B cell (primary cell): Measurements from ENCODE around the gene KREMEN2. TPM values are rescaled to one million over a fixed set of nuclear protein-coding genes. Genes with fewer than 3 reads are reported as not detected.

Experiments used
- ATAC-seq: fragments of 200-7000 bp; cut with Tn5 transposase; one replicate; pipeline ENCODE4 v1.10.0; 2021; ENCODE audit warnings: low read depth, mild to moderate bottlenecking, moderate number of reproducible peaks, moderate library complexity
- CTCF ChIA-PET: fragments of 350-600 bp; sonication (Branson Sonifier 250); formaldehyde crosslinking; loops from one replicate; lab custom pipeline; 2021; ENCODE audit warnings: antibody characterized with exemption, inconsistent platforms; lab: Charles Lee
- POLR2A ChIA-PET: fragments of 350-600 bp; sonication (Branson Sonifier 250); formaldehyde crosslinking; loops from one replicate; lab custom pipeline; 2021; ENCODE audit warnings: antibody characterized with exemption; lab: Charles Lee
- DNase-seq: peaks from one replicate; pipeline ENCODE4 v3.0.0; 2013
- H2AFZ ChIP-seq: 2 replicates; pipeline ENCODE4 v1.6.1; 2012; ENCODE audit warnings: mild to moderate bottlenecking, low read depth, low read length; ENCODE audit not compliant: insufficient read depth, poor library complexity, severe bottlenecking
- H3K27ac ChIP-seq, 2 donors: 1 replicate in 1 of 2; 2 replicates in 1 of 2; pipeline ENCODE4 v1.5.1; 2012 to 2013; ENCODE audit warnings: low read length in 2 of 2, mild to moderate bottlenecking in 2 of 2, moderate library complexity in 1 of 2
- H3K27me3 ChIP-seq, 4 experiments: fragments of 200-600 bp in 1 of 4; sonication (generic) in 1 of 4; replicated peaks in 1 of 4; 1 replicate in 2 of 4; 2 replicates in 2 of 4; pipeline versions ENCODE4 v1.6.1 to v1.7.0; 2013 to 2016; ENCODE audit warnings: low read length in 3 of 4, mild to moderate bottlenecking in 2 of 4, mixed read lengths in 1 of 4, moderate library complexity in 1 of 4; ENCODE audit not compliant: insufficient read depth in 4 of 4, control insufficient read depth in 3 of 4; ENCODE audit errors: control extremely low read depth in 1 of 4
- H3K36me3 ChIP-seq, 2 experiments: replicated peaks in 1 of 2; 1 replicate in 1 of 2; 2 replicates in 1 of 2; pipeline versions ENCODE4 v1.6.1 to v1.7.1; 2013; ENCODE audit warnings: low read length in 1 of 2; ENCODE audit not compliant: insufficient read depth in 2 of 2, control insufficient read depth in 1 of 2; ENCODE audit errors: control extremely low read depth in 1 of 2, extremely low read depth in 1 of 2
- H3K4me1 ChIP-seq, 2 donors: fragments of 200-600 bp in 1 of 2; sonication (generic) in 1 of 2; 1 replicate in 1 of 2; 2 replicates in 1 of 2; pipeline versions ENCODE4 v1.5.1 to v1.6.1; 2013 to 2017; ENCODE audit warnings: low read length in 2 of 2; ENCODE audit not compliant: control insufficient read depth in 2 of 2, insufficient read depth in 2 of 2
- H3K4me2 ChIP-seq: replicated peaks from 2 replicates; pipeline ENCODE3; 2012; ENCODE audit warnings: mild to moderate bottlenecking, low read depth, low read length; ENCODE audit not compliant: poor library complexity, severe bottlenecking
- H3K4me3 ChIP-seq, 5 experiments: fragments of 200-600 bp in 1 of 5; sonication (generic) in 1 of 5; 1 replicate in 3 of 5; 2 replicates in 2 of 5; pipeline versions ENCODE4 v1.5.1 to v1.7.0; 2011 to 2016; ENCODE audit warnings: low read length in 4 of 5, mild to moderate bottlenecking in 4 of 5, low read depth in 2 of 5, control low read depth in 1 of 5, moderate library complexity in 1 of 5; ENCODE audit not compliant: insufficient read depth in 1 of 5; ENCODE audit errors: control extremely low read depth in 1 of 5, extremely low read depth in 1 of 5
- H3K79me2 ChIP-seq: fragments of 200-600 bp; sonication (generic); one replicate; pipeline ENCODE4 v1.6.0; 2016; ENCODE audit warnings: low read length; ENCODE audit not compliant: control insufficient read depth, insufficient read depth
- H3K9ac ChIP-seq: fragments of 200-600 bp; sonication (generic); 2 replicates; pipeline ENCODE4 v1.6.1; 2017; ENCODE audit warnings: mild to moderate bottlenecking, low read length, moderate library complexity
- H3K9me3 ChIP-seq, 3 donors: one replicate each; pipeline versions ENCODE4 v1.6.1 to v1.7.1; 2013; ENCODE audit warnings: low read length in 2 of 3; ENCODE audit not compliant: control insufficient read depth in 2 of 3, insufficient read depth in 1 of 3; ENCODE audit errors: control extremely low read depth in 1 of 3
- H4K20me1 ChIP-seq: 2 replicates; pipeline ENCODE4 v1.6.0; 2012; ENCODE audit warnings: mild to moderate bottlenecking, low read length; ENCODE audit not compliant: insufficient read depth, control insufficient read depth, poor library complexity, severe bottlenecking
- H3K27ac Mint-ChIP-seq: one replicate; pipeline ENCODE4 v1.8.0; 2021; ENCODE audit warnings: mixed read lengths
- H3K27me3 Mint-ChIP-seq: one replicate; pipeline ENCODE4 v1.8.0; 2021; ENCODE audit warnings: mixed read lengths
- H3K4me1 Mint-ChIP-seq: one replicate; pipeline ENCODE4 v1.8.0; 2021; ENCODE audit warnings: mixed read lengths
- H3K4me3 Mint-ChIP-seq: one replicate; pipeline ENCODE4 v1.8.0; 2021; ENCODE audit warnings: mixed read lengths
- H3K9me3 Mint-ChIP-seq: one replicate; pipeline ENCODE4 v1.8.0; 2022; ENCODE audit warnings: mixed read lengths; ENCODE audit not compliant: insufficient read depth
- CTCF ChIP-seq: fragments of 200-600 bp; IDR thresholded peaks from one replicate; pipeline ENCODE4 v1.8.0; 2022; ENCODE audit warnings: antibody characterized with exemption, mild to moderate bottlenecking
- EZH2 ChIP-seq: IDR thresholded peaks from 2 replicates; pipeline ENCODE4 v1.6.1; 2012; ENCODE audit warnings: borderline replicate concordance, low read depth, mild to moderate bottlenecking, moderate library complexity, low read length; ENCODE audit not compliant: insufficient read depth, poor library complexity, severe bottlenecking
- whole genome bisulfite sequencing: methylation state at CpG from one replicate; pipeline ENCODE4 v1.1.5; 2013; ENCODE audit warnings: missing lambda C conversion rate; ENCODE audit not compliant: insufficient coverage; 5-methylcytosine and 5-hydroxymethylcytosine counted together
- intact Hi-C: fragments of 100-400 bp; cut with micrococcal nuclease; formaldehyde crosslinking; loops from one replicate; pipeline ENCODE4 v1.10.0; 2022
- polyA plus RNA-seq: library from polyadenylated mRNA; depleted of rRNA; stranded (reverse); fragments of >200 nt; gene quantifications from 2 replicates; pipeline ENCODE4 v1.2.3, GENCODE V29; 2012
- total RNA-seq, 2 donors: library from RNA; stranded (reverse); fragments of 120-200 nt in 1 of 2; gene quantifications; 1 replicate in 1 of 2; 2 replicates in 1 of 2; pipeline versions ENCODE4 v1.2.3 to v1.2.4, GENCODE V29; 2013 to 2022

KREMEN2 gene
- total and polyA plus RNA-seq, 2 donors (not counting 1 experiment from before 2014, with no cell fraction given) = 0.17 to 1.1 TPM

GRCh38 chr16:2919511-2920255, 44.4 kb upstream of the KREMEN2 start:
- H3K9ac ChIP-seq = no peak overlapping the region
- ATAC-seq (peak; percentile 69), DNase-seq (peak; percentile 80)
- H4K20me1 ChIP-seq = no peaks in the 10 kb centered on the region
- no peak overlapping the region for H2AFZ ChIP-seq
- Mint-ChIP-seq H3K27me3 (no peaks in the 10 kb centered on the region), H3K27ac (no peak overlapping the region), H3K9me3 (no peaks in the 10 kb centered on the region), H3K4me1 (peaks cover 2% of the 10 kb centered on the region), H3K4me3 (no peak overlapping the region)
- peaks cover 0 to 3% of the 10 kb centered on the region in 2 donors for H3K4me1 ChIP-seq
- H3K9me3 ChIP-seq = no peaks in the 10 kb centered on the region
- intact Hi-C loops = loop anchor here (1.0 kb wide), 3 partner anchors 8 to 44 kb away; partner anchors contain the start of gene FLYWCH1
- no peak overlapping the region for H3K4me2 ChIP-seq
- CTCF ChIA-PET = interaction anchor here (0.7 to 6.3 kb wide), 13 partner anchors 8 to 217 kb away, joined by 3 to 61 read pairs (median 7); partner anchors contain the start of genes FLYWCH1 and FLYWCH2
- peaks cover 8% of the 10 kb centered on the region for H3K79me2 ChIP-seq
- no peaks in the 10 kb centered on the region for H3K27me3 ChIP-seq
- H3K4me3 ChIP-seq = no peak overlapping the region
- H3K27ac ChIP-seq = no peak overlapping the region
- POLR2A ChIA-PET = no interaction called here
- TF ChIP-seq CTCF (peak; percentile 96), EZH2 (no peak)
- WGBS = 21% methylated on average over 6 of the region's 13 CpGs
- peaks cover 0 to 3% of the 10 kb centered on the region in 2 experiments for H3K36me3 ChIP-seq

- no peak overlapping the region for H3K9ac ChIP-seq
- peaks cover 4 to 13% of the 10 kb centered on the region in 2 donors for H3K4me1 ChIP-seq
- DNase-seq = no peak
- H3K9me3 ChIP-seq = no peaks in the 10 kb centered on the region
- intact Hi-C loops = no loop called here
- TF ChIP-seq EZH2 = no peak
- ChIA-PET CTCF (interaction anchor here (0.7 to 1.4 kb wide), 3 partner anchors 22 to 80 kb away, joined by 3 to 4 read pairs (median 3); no protein-coding TSS in a partner anchor), POLR2A (interaction anchor here (0.7 kb wide), 1 partner anchor 42 kb away, joined by 4 read pairs; no protein-coding TSS in a partner anchor)
- H3K4me2 ChIP-seq = no peak overlapping the region
- H3K36me3 ChIP-seq = no peaks in the 10 kb centered on the region
- Mint-ChIP-seq H3K9me3 (no peaks in the 10 kb centered on the region), H3K27me3 (no peaks in the 10 kb centered on the region), H3K4me1 (peaks cover 9% of the 10 kb centered on the region), H3K4me3 (no peak overlapping the region), H3K27ac (no peak overlapping the region)
- 98% methylated on average over 6 of the region's 14 CpGs for WGBS
- H3K27ac ChIP-seq = no peak overlapping the region
- no peak for ATAC-seq
- peaks cover 5% of the 10 kb centered on the region for H4K20me1 ChIP-seq
- H2AFZ ChIP-seq = no peak overlapping the region
- no peaks in the 10 kb centered on the region for H3K27me3 ChIP-seq
- no peak overlapping the region for H3K4me3 ChIP-seq
- peaks cover 10% of the 10 kb centered on the region for H3K79me2 ChIP-seq
These were observed 40.6 kb upstream of the KREMEN2 start for GRCh38 chr16:2923481-2923880.
